Panc1 (cell line): Measurements from ENCODE around the gene SRCAP.

Experiments
- POLR2AphosphoS5 ChIP-seq: IDR thresholded peaks from 2 replicates; pipeline ENCODE4 v1.6.1; 2012; ENCODE audit warnings: mild to moderate bottlenecking, low read depth, low read length, moderate library complexity
- REST ChIP-seq, 2 experiments: IDR thresholded peaks; 2 replicates each; pipeline ENCODE4 v1.6.1; 2011 to 2012; ENCODE audit warnings: low read depth in 2 of 2, control low read depth in 1 of 2, low read length in 1 of 2, mild to moderate bottlenecking in 1 of 2, moderate library complexity in 1 of 2; ENCODE audit not compliant: insufficient read depth in 1 of 2
- TCF7L2 ChIP-seq: IDR thresholded peaks from 2 replicates; pipeline ENCODE4 v1.6.1; 2011; ENCODE audit warnings: mild to moderate bottlenecking, low read depth, low read length, inconsistent platforms
- TF ChIP-seq, protein P1 (sequence below): fragments of 450-650 bp; IDR thresholded peaks from 2 replicates; pipeline ENCODE4 v1.5.1; 2017; ENCODE audit warnings: mild to moderate bottlenecking

GRCh38 chr16:30700491-30700890 lies 1.5 kb downstream of the SRCAP start:
- TF ChIP-seq, protein P1, sequence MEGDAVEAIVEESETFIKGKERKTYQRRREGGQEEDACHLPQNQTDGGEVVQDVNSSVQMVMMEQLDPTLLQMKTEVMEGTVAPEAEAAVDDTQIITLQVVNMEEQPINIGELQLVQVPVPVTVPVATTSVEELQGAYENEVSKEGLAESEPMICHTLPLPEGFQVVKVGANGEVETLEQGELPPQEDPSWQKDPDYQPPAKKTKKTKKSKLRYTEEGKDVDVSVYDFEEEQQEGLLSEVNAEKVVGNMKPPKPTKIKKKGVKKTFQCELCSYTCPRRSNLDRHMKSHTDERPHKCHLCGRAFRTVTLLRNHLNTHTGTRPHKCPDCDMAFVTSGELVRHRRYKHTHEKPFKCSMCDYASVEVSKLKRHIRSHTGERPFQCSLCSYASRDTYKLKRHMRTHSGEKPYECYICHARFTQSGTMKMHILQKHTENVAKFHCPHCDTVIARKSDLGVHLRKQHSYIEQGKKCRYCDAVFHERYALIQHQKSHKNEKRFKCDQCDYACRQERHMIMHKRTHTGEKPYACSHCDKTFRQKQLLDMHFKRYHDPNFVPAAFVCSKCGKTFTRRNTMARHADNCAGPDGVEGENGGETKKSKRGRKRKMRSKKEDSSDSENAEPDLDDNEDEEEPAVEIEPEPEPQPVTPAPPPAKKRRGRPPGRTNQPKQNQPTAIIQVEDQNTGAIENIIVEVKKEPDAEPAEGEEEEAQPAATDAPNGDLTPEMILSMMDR, result no peak
- TF ChIP-seq REST (IDR thresholded peaks at IDR 0.05; ENCODE audit: insufficient read depth in 1 of 2, low read depth in 2 of 2, low read length in 1 of 2) (no peak), TCF7L2 (no peak), POLR2AphosphoS5 (no peak)
